ENCODE measurements around the gene INSYN1. TPM values are rescaled to one million over a fixed set of nuclear protein-coding genes. Genes with fewer than 3 reads are reported as not detected.

Gene INSYN1
- total and polyA plus RNA-seq, 9 of the 15 experiments (the other 6 are each of a cell fraction or from before 2014, with no cell fraction given) = not detected

- no peaks in the 10 kb centered on the region for H3K79me2 ChIP-seq (ENCODE audit: control insufficient read depth, insufficient read depth, low read length)
- H3K36me3 ChIP-seq (ENCODE audit: control insufficient read depth, insufficient read depth, low read length) = no peaks in the 10 kb centered on the region
- H3K4me2 ChIP-seq (ENCODE audit: insufficient read depth, low read length) = no peak overlapping the region
- ChIA-PET CTCF (ENCODE audit: low intra/inter-chr PET ratio) (no interaction called here), POLR2A (interaction anchor here (0.6 kb wide), 1 partner anchor 13 kb away, joined by 3 read pairs; no protein-coding TSS in a partner anchor)
- ATAC-seq = no peak
- DNase-seq (ENCODE audit: extremely low read depth in 1 of 4, low spot score in 3 of 4) = no peak
- TF ChIP-seq HNRNPH1 (optimal IDR thresholded peaks at IDR 0.05; ENCODE audit: low read depth, low read length) (no peak), CBX3 (IDR thresholded peaks at IDR 0.05; ENCODE audit: borderline replicate concordance in 1 of 2, low read length in 2 of 2) (no peak), FIP1L1 (IDR thresholded peaks at IDR 0.05; ENCODE audit: low read depth, low read length, poor library complexity, severe bottlenecking) (no peak), POLR2G (IDR thresholded peaks at IDR 0.05; ENCODE audit: low read depth, low read length) (no peak), HEY1 (CRISPR knock-in tag; IDR thresholded peaks at IDR 0.05; ENCODE audit: borderline replicate concordance) (no peak), ZSCAN32 (CRISPR knock-in tag; IDR thresholded peaks at IDR 0.05) (no peak), JUN (IDR thresholded peaks at IDR 0.05; ENCODE audit: borderline replicate concordance, low read depth, low read length) (no peak), JUN (CRISPR knock-in tag; IDR thresholded peaks at IDR 0.05; ENCODE audit: borderline replicate concordance) (no peak), CREB5 (CRISPR knock-in tag; IDR thresholded peaks at IDR 0.05) (no peak), ELF4 (CRISPR knock-in tag; IDR thresholded peaks at IDR 0.05) (no peak)
- H3K27me3 ChIP-seq (ENCODE audit: control insufficient read depth in 2 of 2, insufficient read depth in 2 of 2, low read length in 2 of 2) = peaks cover 0 to 35% of the 10 kb centered on the region in 2 experiments; a peak in 3 of 5 replicates
- H3K27ac ChIP-seq (ENCODE audit: extremely low read depth, low read depth, low read length) = no peak overlapping the region
- H3K9ac ChIP-seq (ENCODE audit: insufficient read depth in 1 of 2, low read depth in 2 of 2, low read length in 2 of 2) = no peak overlapping the region
- 0% methylated on average over 1 of the region's 1 CpG for WGBS (ENCODE audit: insufficient coverage, low coverage, missing lambda C conversion rate)
- intact Hi-C loops (cut with micrococcal nuclease) = no loop called here
- no peaks in the 10 kb centered on the region for H3K9me1 ChIP-seq (ENCODE audit: control insufficient read depth, insufficient read depth, low read length)
- no peaks in the 10 kb centered on the region; the same call in 1 of the 2 replicates for H4K20me1 ChIP-seq (replicated peaks; ENCODE audit: control insufficient read depth, insufficient read depth, low read length)
- BruUV-seq (replicated peaks) = no TSS peak
- no peak overlapping the region for H3K4me3 ChIP-seq
- FAIRE-seq = no peak
- H3K4me1 ChIP-seq (replicated peaks in 1 of 2; ENCODE audit: control insufficient read depth in 2 of 2, insufficient read depth in 2 of 2, low read length in 2 of 2) = no peaks in the 10 kb centered on the region
- in situ Hi-C loops (cut with MboI) = no loop called here
- H3K9me3 ChIP-seq (replicated peaks; ENCODE audit: control insufficient read depth, insufficient read depth, low read depth, low read length) = no peaks in the 10 kb centered on the region
- no peak overlapping the region for H2AFZ ChIP-seq (ENCODE audit: low read depth, low read length)
Observed at GRCh38 chr15:73787621-73788020, 34.5 kb upstream of the INSYN1 start.

All from K562 (cell line).